Mucosa of stomach (tissue), 1 donor: ENCODE results near the gene CCDC177.

Experiments used
- H3K27me3 ChIP-seq: one replicate; pipeline ENCODE4 v1.7.0; 2013; ENCODE audit warnings: mild to moderate bottlenecking, low read length; ENCODE audit not compliant: control insufficient read depth, insufficient read depth
- H3K36me3 ChIP-seq: one replicate; pipeline ENCODE4 v1.7.0; 2013; ENCODE audit warnings: low read length; ENCODE audit not compliant: control insufficient read depth, insufficient read depth
- H3K4me1 ChIP-seq: one replicate; pipeline ENCODE4 v1.7.0; 2013; ENCODE audit warnings: mild to moderate bottlenecking, low read length; ENCODE audit not compliant: control insufficient read depth, insufficient read depth
- H3K4me3 ChIP-seq: one replicate; pipeline ENCODE4 v1.7.0; 2013; ENCODE audit warnings: low read length
- H3K9ac ChIP-seq: one replicate; pipeline ENCODE4 v1.7.0; 2013; ENCODE audit warnings: mild to moderate bottlenecking, low read length, moderate library complexity
- H3K9me3 ChIP-seq: one replicate; pipeline ENCODE4 v1.7.0; 2013; ENCODE audit warnings: mild to moderate bottlenecking, low read length, moderate library complexity; ENCODE audit not compliant: control insufficient read depth
- donor health status: Pancreatic carcinoma.

The CCDC177 gene

DNA sequence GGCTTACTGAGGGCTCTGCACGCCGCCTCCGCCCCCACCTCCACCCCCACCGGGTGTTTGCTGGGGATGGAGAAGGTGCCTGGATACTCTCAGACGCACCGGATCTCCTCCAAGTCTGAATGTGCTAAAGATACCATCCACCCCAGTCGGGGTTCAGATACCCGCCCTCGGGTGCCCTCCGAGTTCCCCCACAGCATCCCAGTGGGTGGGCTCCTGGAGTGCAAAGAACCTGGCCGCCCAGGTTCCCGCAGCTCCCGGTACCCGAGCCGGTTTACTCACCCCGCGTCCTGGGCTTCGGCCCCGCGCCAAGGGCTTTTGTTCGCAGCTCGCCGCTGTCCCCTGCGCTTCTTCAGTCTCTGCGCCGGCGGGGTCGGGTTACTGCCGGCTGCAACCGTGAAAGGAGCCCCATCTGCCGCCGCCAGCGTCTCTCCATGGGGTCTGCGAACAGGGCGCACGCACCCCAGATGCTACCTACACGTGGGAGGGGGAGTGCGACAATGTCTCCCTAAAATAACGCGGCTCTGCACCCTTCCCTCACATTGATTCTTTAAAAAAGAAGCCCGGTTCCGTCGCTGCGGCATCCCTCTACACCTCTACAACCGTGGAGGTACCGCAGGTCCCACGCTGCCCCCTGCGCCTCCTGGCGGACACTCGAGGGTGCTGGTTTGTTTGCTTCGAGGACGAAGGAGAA lies at the start of gene CCDC177:
CCDC177 (minus strand) TSS at position 609 of the 691 bp plus-strand sequence. CDS start 1,249 bp downstream, outside the sequence.
- Histone ChIP-seq H3K9me3 (no peaks in the 10 kb centered on the region), H3K4me1 (peaks cover 14% of the 10 kb centered on the region), H3K9ac (no peak within 1 kb of the TSS), H3K27me3 (peaks cover 73% of the 10 kb centered on the region), H3K36me3 (no peaks in the 10 kb centered on the region), H3K4me3 (no peak within 1 kb of the TSS)

DNA sequence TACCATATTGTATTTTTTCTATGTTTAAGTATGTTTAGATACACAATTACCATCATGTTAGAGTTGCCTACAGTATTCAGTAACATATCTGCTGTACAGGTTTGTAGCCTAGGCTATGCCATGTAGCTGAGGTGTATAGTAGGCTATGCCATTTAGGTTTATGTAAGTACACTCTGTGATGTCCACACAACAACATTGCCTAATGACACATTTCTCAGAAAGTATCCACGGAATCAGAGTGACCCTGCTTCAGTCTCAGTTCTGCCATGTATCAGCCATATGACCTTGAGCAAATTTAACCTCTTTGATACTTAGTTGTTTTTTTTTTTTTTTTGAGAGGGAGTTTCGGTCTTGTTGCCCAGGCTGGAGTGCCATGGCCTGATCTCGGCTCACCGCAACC lies 49.5 kb upstream of the CCDC177 start:
- no peaks in the 10 kb centered on the region for H3K36me3 ChIP-seq
- no peak overlapping the region for H3K9ac ChIP-seq
- no peak overlapping the region for H3K4me3 ChIP-seq
- H3K27me3 ChIP-seq = no peaks in the 10 kb centered on the region
- no peaks in the 10 kb centered on the region for H3K9me3 ChIP-seq
- peaks cover 35% of the 10 kb centered on the region for H3K4me1 ChIP-seq

- no peaks in the 10 kb centered on the region for H3K27me3 ChIP-seq
- H3K4me1 ChIP-seq = peaks cover 53% of the 10 kb centered on the region
Measured at GRCh38 chr14:69620981-69621380, 46.3 kb upstream of the CCDC177 start.

DNA sequence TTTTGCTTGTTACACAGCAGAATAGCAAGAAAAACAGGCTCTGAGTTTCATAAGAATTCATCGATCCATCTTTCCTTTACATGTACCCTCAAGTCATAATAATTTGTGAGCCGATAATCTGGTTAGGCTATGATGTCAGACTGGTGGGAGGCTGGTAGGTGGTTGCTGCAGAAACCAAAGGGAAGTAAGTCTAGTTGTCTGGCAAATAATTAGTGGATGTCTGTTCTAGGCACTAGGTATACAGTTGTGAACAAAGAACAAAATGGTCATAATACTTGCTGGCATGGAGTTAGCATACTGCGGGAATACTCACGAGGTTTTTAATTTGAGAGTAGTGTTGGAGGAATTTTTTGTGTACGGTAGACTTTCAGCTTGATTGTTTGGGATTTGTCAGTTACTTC lies 45.5 kb upstream of the CCDC177 start:
- Histone ChIP-seq H3K27me3 (no peaks in the 10 kb centered on the region), H3K9me3 (no peaks in the 10 kb centered on the region), H3K4me3 (no peak overlapping the region), H3K9ac (no peak overlapping the region), H3K4me1 (peaks cover 53% of the 10 kb centered on the region), H3K36me3 (no peaks in the 10 kb centered on the region)

More at GRCh38 chr14:69620981-69621380, 46.3 kb upstream of the CCDC177 start:
- no peak overlapping the region for H3K4me3 ChIP-seq
- no peaks in the 10 kb centered on the region for H3K36me3 ChIP-seq
- H3K9ac ChIP-seq = no peak overlapping the region
- H3K9me3 ChIP-seq = no peaks in the 10 kb centered on the region

DNA sequence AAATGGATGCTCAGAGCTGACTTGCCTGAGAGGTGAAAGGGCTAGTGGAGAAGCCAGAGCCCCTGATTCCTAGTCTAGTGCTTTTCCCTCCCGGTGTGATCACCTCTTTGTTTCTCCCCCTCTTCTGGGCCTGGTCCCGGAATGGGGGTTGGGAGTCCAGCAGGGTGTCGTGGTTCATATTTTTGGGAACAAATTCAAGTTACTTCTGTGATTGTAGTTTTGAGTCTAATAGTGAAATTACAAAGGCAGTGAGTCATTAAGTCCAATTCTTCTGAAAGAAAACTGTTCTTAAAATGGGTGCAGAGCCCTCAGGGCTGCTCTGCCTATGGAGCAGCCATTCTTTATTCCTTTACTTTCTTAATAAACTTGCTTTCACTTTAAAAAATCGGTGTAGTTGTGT lies 44.3 kb upstream of the CCDC177 start:
- Histone ChIP-seq H3K27me3 (no peaks in the 10 kb centered on the region), H3K36me3 (no peaks in the 10 kb centered on the region), H3K4me3 (no peak overlapping the region), H3K9ac (no peak overlapping the region), H3K4me1 (peaks cover 61% of the 10 kb centered on the region), H3K9me3 (no peaks in the 10 kb centered on the region)

DNA sequence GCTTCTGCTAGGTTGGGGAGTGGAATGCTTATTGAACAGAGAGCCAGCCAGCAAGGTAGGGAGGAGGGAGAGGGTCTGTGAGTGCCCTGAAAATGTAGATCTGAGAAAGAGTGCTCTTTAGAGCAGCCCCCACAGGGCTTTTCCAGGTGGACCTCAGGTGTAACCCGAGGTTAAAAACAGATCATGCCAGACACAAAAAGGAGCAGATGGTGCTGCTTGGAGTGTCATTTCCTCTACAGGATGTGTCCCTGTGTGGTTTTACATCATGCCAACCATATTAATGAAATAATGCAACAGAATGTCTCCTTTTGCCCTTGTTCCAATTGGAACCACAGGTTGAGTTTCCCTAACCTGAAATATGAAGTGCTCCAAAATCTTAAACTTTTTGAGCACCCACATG lies 43.1 kb upstream of the CCDC177 start:
- no peaks in the 10 kb centered on the region for H3K9me3 ChIP-seq
- no peaks in the 10 kb centered on the region for H3K27me3 ChIP-seq
- H3K4me1 ChIP-seq = peaks cover 67% of the 10 kb centered on the region
- no peak overlapping the region for H3K4me3 ChIP-seq
- no peaks in the 10 kb centered on the region for H3K36me3 ChIP-seq
- no peak overlapping the region for H3K9ac ChIP-seq

DNA sequence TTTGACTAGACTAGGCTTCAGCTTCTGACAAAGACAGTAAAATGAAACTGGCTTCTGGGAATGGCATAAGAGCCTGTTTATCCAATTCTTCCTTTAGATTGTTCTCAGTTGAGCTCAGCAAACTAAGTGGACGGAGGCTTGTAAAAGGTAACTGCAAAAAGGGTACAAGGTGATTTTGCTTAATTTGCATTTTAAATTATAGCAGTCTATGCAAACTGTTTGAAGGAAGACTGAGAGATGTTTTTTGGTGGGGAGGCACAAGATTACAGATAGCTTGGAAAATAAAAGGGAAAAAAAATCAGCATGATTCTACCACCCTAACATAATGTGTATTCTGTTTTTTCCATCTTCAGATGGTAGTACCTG lies 41.7 kb upstream of the CCDC177 start:
- no peaks in the 10 kb centered on the region for H3K9me3 ChIP-seq
- H3K36me3 ChIP-seq = no peaks in the 10 kb centered on the region
- H3K4me1 ChIP-seq = peaks cover 67% of the 10 kb centered on the region
- H3K4me3 ChIP-seq = peak overlapping the region; percentile 2
- H3K27me3 ChIP-seq = no peaks in the 10 kb centered on the region
- peak overlapping the region; percentile 49 for H3K9ac ChIP-seq

DNA sequence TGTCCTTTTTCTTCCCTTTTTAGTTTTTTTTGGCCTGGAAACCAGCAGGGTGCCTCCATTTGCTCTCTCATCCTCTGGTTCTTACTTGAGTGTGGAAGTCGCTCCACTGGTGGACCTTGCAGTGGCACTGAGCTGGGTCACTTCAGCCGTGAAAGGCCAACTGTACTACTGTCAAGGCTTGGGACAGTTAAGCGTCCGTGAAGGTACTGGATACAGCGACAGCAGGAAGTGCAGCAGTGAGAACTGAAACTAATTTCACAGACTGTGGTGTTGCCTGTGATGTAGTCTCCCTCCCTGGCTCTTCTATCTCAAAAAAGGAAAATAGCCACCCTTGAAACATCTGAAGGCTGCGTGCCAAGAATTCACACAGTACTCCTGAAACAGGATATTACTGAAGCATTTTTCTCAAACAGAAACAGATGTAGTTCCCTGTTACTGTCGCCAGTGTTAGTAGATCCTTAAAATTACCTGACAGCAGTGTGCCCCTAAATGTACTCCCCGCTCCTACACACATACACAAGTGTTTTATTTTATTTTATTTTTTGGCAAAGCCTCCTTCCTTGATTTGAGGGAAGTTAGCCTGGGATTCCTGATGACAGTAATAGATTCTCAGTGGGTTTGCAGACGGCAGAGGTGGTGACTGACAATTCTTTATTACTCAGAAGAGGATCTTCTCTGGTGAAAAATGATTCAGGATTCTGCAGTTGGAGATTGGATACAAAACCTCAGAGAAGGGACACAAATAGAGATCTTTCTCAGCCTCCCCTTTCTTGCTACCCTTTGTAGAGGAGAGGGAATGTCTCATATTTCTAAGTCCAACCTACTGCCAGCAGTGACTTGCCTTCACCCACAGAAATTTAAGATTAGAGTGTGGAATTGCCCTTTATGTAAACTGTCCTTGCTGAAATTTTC lies 41.1 kb upstream of the CCDC177 start:
- H3K36me3 ChIP-seq = no peaks in the 10 kb centered on the region
- no peaks in the 10 kb centered on the region for H3K27me3 ChIP-seq
- H3K4me1 ChIP-seq = peaks cover 64% of the 10 kb centered on the region
- peak overlapping the region; percentile 2 for H3K4me3 ChIP-seq
- H3K9me3 ChIP-seq = no peaks in the 10 kb centered on the region
- H3K9ac ChIP-seq = peak overlapping the region; percentile 49

DNA sequence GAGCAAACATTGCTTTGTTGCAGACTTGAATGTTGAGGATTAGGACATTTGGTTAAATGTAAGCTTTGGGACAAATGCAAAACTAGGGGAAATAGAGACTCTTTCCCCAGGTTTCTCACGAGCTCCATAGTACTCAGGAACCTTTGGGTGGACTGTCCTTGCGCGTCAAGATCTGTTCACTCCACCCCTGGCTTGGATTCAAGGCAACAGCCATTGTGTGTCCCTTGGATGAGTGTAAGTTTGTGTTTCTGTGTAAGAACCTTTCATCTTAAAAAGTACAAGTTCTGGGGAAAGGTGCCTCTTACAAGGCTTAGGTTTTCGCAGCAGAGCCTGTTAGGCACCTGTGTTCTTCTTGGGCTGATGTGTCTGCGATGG lies 40.4 kb upstream of the CCDC177 start:
- H3K9ac ChIP-seq = peak overlapping the region; percentile 49
- peaks cover 64% of the 10 kb centered on the region for H3K4me1 ChIP-seq
- no peak overlapping the region for H3K4me3 ChIP-seq
- no peaks in the 10 kb centered on the region for H3K36me3 ChIP-seq
- H3K27me3 ChIP-seq = no peaks in the 10 kb centered on the region
- H3K9me3 ChIP-seq = no peaks in the 10 kb centered on the region

GRCh38 chr14:69614592-69614991 lies 39.9 kb upstream of the CCDC177 start:
- H3K4me3 ChIP-seq = no peak overlapping the region
- H3K36me3 ChIP-seq = no peaks in the 10 kb centered on the region
- H3K4me1 ChIP-seq = peaks cover 60% of the 10 kb centered on the region
- no peak overlapping the region for H3K9ac ChIP-seq
- no peaks in the 10 kb centered on the region for H3K9me3 ChIP-seq
- H3K27me3 ChIP-seq = no peaks in the 10 kb centered on the region

- Histone ChIP-seq H3K9ac (peak overlapping the region; percentile 95), H3K9me3 (no peaks in the 10 kb centered on the region), H3K36me3 (no peaks in the 10 kb centered on the region), H3K27me3 (no peaks in the 10 kb centered on the region), H3K4me1 (peaks cover 52% of the 10 kb centered on the region), H3K4me3 (no peak overlapping the region)
Measured at GRCh38 chr14:69613312-69614073, 38.8 kb upstream of the CCDC177 start.

- Histone ChIP-seq H3K9ac (peak overlapping the region; percentile 95), H3K4me1 (peaks cover 52% of the 10 kb centered on the region), H3K4me3 (peak overlapping the region; percentile 92), H3K9me3 (no peaks in the 10 kb centered on the region), H3K36me3 (no peaks in the 10 kb centered on the region), H3K27me3 (no peaks in the 10 kb centered on the region)
Measured at GRCh38 chr14:69612783-69613130, 38.1 kb upstream of the CCDC177 start.
